HepG2 (cell line): Measurements from ENCODE around the gene IQCK.

ENCODE experiments used
- ATF3 ChIP-seq: sonication (generic); formaldehyde crosslinking; IDR thresholded peaks from 2 replicates; pipeline ENCODE4 v1.4.0; 2020; ENCODE audit warnings: missing genetic modification reagents
- FOXM1 ChIP-seq: sonication (generic); formaldehyde crosslinking; IDR thresholded peaks from 2 replicates; pipeline ENCODE4 v1.5.0; 2020; ENCODE audit warnings: missing genetic modification reagents
- GABPA ChIP-seq, 2 experiments: IDR thresholded peaks; 2 replicates each; pipeline ENCODE4 v1.6.1; 2011 to 2016; ENCODE audit warnings: low read depth in 2 of 2, low read length in 1 of 2, missing biosample characterization in 1 of 2, missing genetic modification characterization in 1 of 2
- HMG20A ChIP-seq: IDR thresholded peaks from 2 replicates; pipeline ENCODE4 v1.6.1; 2016; ENCODE audit warnings: borderline replicate concordance
- MLXIP ChIP-seq: sonication (generic); formaldehyde crosslinking; IDR thresholded peaks from 2 replicates; pipeline ENCODE4 v1.9.0; 2021; ENCODE audit warnings: missing genetic modification reagents, borderline replicate concordance
- NFRKB ChIP-seq: fragments of 450-650 bp; IDR thresholded peaks from 2 replicates; pipeline ENCODE4 v1.6.1; 2017
- NR3C1 ChIP-seq: sonication (generic); formaldehyde crosslinking; IDR thresholded peaks from 2 replicates; pipeline ENCODE4 v1.4.0; 2020; ENCODE audit warnings: missing genetic modification reagents
- PHF5A ChIP-seq: IDR thresholded peaks from one replicate; pipeline ENCODE4 v1.6.1; 2018; ENCODE audit warnings: low read depth, missing genetic modification reagents; ENCODE audit not compliant: unreplicated experiment
- POLR2A ChIP-seq, 2 experiments: IDR thresholded peaks; 2 replicates each; pipeline ENCODE4 v1.6.1; 2011; ENCODE audit warnings: low read depth in 2 of 2, low read length in 2 of 2, mild to moderate bottlenecking in 1 of 2, moderate library complexity in 1 of 2; ENCODE audit not compliant: insufficient read depth in 1 of 2
- RBAK ChIP-seq: sonication (generic); formaldehyde crosslinking; IDR thresholded peaks from 2 replicates; pipeline ENCODE4 v1.5.1; 2020; ENCODE audit warnings: mild to moderate bottlenecking, missing genetic modification reagents
- ZFY ChIP-seq: sonication (generic); formaldehyde crosslinking; IDR thresholded peaks from 2 replicates; pipeline ENCODE4 v1.4.0; 2020; ENCODE audit warnings: missing genetic modification reagents
- ZKSCAN1 ChIP-seq: fragments of 150-350 bp; IDR thresholded peaks from 2 replicates; pipeline ENCODE4 v1.6.1; 2014; ENCODE audit warnings: low read length
- ZNF280D ChIP-seq: sonication (generic); formaldehyde crosslinking; IDR thresholded peaks from 2 replicates; pipeline ENCODE4 v1.5.1; 2020; ENCODE audit warnings: mild to moderate bottlenecking, missing genetic modification reagents

GRCh38 chr16:19835968-19836421 lies 117.9 kb downstream of the IQCK start:
- TF ChIP-seq HMG20A (CRISPR knock-in tag) (no peak), GABPA (IDR thresholded peaks at IDR 0.05; ENCODE audit: low read depth, low read length) (no peak), GABPA (CRISPR knock-in tag; IDR thresholded peaks at IDR 0.05; ENCODE audit: low read depth) (no peak), ZKSCAN1 (no peak), ZNF280D (CRISPR knock-in tag) (no peak), ATF3 (CRISPR knock-in tag) (no peak), FOXM1 (CRISPR knock-in tag) (no peak), ZFY (CRISPR knock-in tag) (no peak), RBAK (no peak), MLXIP (CRISPR knock-in tag) (no peak), NR3C1 (CRISPR knock-in tag) (no peak), POLR2A (IDR thresholded peaks at IDR 0.05; ENCODE audit: insufficient read depth in 1 of 2, low read depth in 2 of 2, low read length in 2 of 2) (no peak), PHF5A (CRISPR knock-in tag) (no peak), NFRKB (no peak)
